C4-2B (cell line): ENCODE measurements around the gene NACC2.

Experiments used
- ZFX ChIP-seq: fragments of 450-650 bp; IDR thresholded peaks from 2 replicates; pipeline ENCODE4 v1.6.1; 2017
- TF ChIP-seq, protein P1 (sequence below): fragments of 450-650 bp; conservative IDR thresholded peaks from 2 replicates; pipeline ENCODE4 v1.5.1; 2017; ENCODE audit warnings: mild to moderate bottlenecking

DNA sequence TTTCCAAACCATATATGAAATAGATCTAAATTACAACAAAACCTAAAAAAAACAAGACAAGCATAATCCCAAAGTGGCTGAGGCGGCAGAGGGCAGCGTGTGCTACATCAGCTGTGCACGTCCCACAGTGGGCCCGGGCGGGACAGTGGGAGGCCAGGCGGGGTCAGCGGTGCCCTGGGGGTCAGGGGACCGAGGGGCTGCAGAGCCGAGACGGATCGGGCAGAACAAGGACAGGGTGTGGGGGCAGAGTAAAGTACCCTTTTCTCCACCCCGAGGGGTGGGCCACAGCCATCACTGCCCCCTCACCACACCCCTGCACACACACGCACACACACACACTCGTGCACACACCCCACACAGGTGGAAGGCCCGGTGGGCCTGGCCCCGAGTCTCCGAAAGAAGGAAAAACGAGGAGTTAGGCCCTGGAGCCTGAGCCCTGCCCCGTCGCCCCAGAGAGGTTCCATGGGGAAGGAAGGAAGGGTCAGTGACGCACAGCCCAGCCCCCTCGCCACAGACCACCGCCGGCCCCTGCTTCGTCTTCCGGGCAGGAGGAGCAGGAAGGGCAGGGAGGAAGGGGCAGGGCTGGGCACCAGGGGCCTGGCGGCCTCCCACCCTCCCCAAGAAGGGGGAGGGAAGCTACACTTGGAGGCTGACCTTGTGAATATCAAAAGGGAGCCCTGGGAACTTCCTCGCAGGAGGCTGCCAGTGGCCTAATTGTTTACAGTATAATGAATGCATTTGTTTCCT lies 84.3 kb downstream of the NACC2 start:
- TF ChIP-seq, protein P1, sequence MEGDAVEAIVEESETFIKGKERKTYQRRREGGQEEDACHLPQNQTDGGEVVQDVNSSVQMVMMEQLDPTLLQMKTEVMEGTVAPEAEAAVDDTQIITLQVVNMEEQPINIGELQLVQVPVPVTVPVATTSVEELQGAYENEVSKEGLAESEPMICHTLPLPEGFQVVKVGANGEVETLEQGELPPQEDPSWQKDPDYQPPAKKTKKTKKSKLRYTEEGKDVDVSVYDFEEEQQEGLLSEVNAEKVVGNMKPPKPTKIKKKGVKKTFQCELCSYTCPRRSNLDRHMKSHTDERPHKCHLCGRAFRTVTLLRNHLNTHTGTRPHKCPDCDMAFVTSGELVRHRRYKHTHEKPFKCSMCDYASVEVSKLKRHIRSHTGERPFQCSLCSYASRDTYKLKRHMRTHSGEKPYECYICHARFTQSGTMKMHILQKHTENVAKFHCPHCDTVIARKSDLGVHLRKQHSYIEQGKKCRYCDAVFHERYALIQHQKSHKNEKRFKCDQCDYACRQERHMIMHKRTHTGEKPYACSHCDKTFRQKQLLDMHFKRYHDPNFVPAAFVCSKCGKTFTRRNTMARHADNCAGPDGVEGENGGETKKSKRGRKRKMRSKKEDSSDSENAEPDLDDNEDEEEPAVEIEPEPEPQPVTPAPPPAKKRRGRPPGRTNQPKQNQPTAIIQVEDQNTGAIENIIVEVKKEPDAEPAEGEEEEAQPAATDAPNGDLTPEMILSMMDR: no peak
- TF ChIP-seq ZFX: no peak
